HCT116 (cell line): ENCODE data around the gene COL2A1.

Source experiments
- EGR1 ChIP-seq: IDR thresholded peaks from 2 replicates; pipeline ENCODE4 v1.6.1; 2012; ENCODE audit warnings: low read depth
- EZH2 ChIP-seq: fragments of 200-600 bp; sonication (generic); IDR thresholded peaks from 2 replicates; pipeline ENCODE4 v1.6.1; 2017; ENCODE audit warnings: antibody characterized with exemption, mixed run types
- EZH2phosphoT487 ChIP-seq: fragments of 200-600 bp; IDR thresholded peaks from 2 replicates; pipeline ENCODE4 v1.6.1; 2018; ENCODE audit warnings: antibody characterized with exemption, borderline replicate concordance
- POLR2A ChIP-seq: IDR thresholded peaks from 2 replicates; pipeline ENCODE4 v1.7.0; 2011; ENCODE audit warnings: borderline replicate concordance; ENCODE audit not compliant: insufficient read depth, insufficient read length; ENCODE audit errors: extremely low read depth
- POLR2AphosphoS5 ChIP-seq: IDR thresholded peaks from 2 replicates; pipeline ENCODE4 v1.6.1; 2011; ENCODE audit warnings: mild to moderate bottlenecking, low read depth, low read length, moderate library complexity
- TF ChIP-seq, protein P1 (sequence below): IDR thresholded peaks from 2 replicates; pipeline ENCODE4 v1.6.1; 2012
- TF ChIP-seq, protein P2 (sequence below), 3 experiments: fragments of 200-600 bp in 1 of 3; sonication (generic) in 1 of 3; IDR thresholded peaks in 2 of 3; conservative IDR thresholded peaks in 1 of 3; 2 replicates each; pipeline ENCODE4 v1.5.1; 2012 to 2017; ENCODE audit warnings: low read depth in 2 of 3, low read length in 2 of 3, antibody characterized with exemption in 1 of 3, borderline replicate concordance in 1 of 3, control low read depth in 1 of 3, mild to moderate bottlenecking in 1 of 3, mixed read lengths in 1 of 3, mixed run types in 1 of 3, moderate library complexity in 1 of 3; ENCODE audit not compliant: insufficient read depth in 1 of 3

- TF ChIP-seq, protein P1, sequence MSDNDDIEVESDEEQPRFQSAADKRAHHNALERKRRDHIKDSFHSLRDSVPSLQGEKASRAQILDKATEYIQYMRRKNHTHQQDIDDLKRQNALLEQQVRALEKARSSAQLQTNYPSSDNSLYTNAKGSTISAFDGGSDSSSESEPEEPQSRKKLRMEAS, result no peak
- TF ChIP-seq, protein P2, sequence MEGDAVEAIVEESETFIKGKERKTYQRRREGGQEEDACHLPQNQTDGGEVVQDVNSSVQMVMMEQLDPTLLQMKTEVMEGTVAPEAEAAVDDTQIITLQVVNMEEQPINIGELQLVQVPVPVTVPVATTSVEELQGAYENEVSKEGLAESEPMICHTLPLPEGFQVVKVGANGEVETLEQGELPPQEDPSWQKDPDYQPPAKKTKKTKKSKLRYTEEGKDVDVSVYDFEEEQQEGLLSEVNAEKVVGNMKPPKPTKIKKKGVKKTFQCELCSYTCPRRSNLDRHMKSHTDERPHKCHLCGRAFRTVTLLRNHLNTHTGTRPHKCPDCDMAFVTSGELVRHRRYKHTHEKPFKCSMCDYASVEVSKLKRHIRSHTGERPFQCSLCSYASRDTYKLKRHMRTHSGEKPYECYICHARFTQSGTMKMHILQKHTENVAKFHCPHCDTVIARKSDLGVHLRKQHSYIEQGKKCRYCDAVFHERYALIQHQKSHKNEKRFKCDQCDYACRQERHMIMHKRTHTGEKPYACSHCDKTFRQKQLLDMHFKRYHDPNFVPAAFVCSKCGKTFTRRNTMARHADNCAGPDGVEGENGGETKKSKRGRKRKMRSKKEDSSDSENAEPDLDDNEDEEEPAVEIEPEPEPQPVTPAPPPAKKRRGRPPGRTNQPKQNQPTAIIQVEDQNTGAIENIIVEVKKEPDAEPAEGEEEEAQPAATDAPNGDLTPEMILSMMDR (IDR thresholded peaks at IDR 0.05 in 2 of 3, conservative IDR thresholded peaks at IDR 0.05 in 1 of 3; ENCODE audit: borderline replicate concordance in 1 of 3, insufficient read depth in 1 of 3, low read depth in 2 of 3, low read length in 2 of 3), result no peak
- no peak for TF ChIP-seq EZH2phosphoT487
- no peak for TF ChIP-seq POLR2AphosphoS5
- TF ChIP-seq POLR2A, result no peak
- no peak for TF ChIP-seq EGR1
- TF ChIP-seq EZH2, result no peak
Measured at GRCh38 chr12:48041591-48042423, 37.5 kb upstream of the COL2A1 start.
